ENCODE results near the gene FUNDC1. TPM values are rescaled to one million over a fixed set of nuclear protein-coding genes. Genes with fewer than 3 reads are reported as not detected.

FUNDC1 gene, protein sequence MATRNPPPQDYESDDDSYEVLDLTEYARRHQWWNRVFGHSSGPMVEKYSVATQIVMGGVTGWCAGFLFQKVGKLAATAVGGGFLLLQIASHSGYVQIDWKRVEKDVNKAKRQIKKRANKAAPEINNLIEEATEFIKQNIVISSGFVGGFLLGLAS
- total RNA-seq: 13.2 and 15.0 TPM in 2 replicates

DNA sequence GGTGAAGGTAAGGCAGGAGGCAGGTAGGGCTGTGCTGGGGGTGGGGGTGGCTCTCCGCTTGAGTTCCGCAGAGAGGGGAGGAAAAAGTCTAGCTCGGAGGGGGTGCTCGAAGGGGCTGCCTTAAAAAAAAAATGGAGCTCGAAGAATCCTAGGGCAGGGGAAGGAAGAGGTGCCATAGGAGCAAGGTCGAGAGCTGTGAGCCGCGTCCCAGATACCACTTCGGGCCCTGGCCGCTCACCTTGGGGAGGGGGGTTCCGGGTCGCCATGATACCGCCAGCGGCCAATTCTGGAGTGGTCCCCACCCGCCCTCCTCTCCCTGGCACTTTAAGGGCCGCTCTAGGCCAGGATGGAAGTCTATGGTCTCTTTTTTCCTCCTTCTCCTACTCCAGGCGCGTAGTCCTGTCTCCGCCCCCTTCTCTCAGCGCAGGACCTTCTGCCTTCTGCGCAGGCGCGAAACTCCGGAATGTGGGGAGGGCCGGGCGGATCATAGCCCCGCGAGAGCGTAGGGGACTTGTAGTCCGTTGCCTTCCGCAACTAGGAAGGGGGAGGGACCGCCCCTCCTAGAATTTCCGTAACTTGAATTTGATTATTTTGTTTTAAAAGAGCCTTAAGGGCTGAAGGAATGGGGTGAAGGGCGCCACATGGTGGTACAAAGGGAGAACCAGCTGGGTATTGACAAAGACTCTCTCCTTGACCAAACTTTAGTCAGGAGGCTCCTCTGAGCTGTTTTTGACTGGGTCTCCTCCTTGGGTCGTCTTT, at the start of gene FUNDC1:
TSS of gene FUNDC1 (minus strand) at position 293 of the 759 bp plus-strand sequence. CDS start at position 266, 27 bp downstream.

Other genes with a start within 250 kb of the FUNDC1 start
- 0.28 TPM in 1 of 2 replicates, not detected in the other for gene EFHC2, start 199.2 kb downstream of the FUNDC1 start, total RNA-seq

Measured in regular cardiac myocyte (primary cell).